ENCODE measurements around the gene TMEM260. TPM values are rescaled to one million over a fixed set of nuclear protein-coding genes. Genes with fewer than 3 reads are reported as not detected.
"Not testable (repeated sequence)": the region's sequence is repeated elsewhere in the genome, so short reads cannot be mapped to it uniquely, and the experiment has no call there.

The TMEM260 gene
- total RNA-seq, 3 donors from 2014 or later: 18.6 to 25.3 (median 20.7) TPM

- Histone ChIP-seq H3K4me3 (no peak overlapping the region), H3K4me1 (ENCODE audit: low read depth) (no peaks in the 10 kb centered on the region), H3K9me3 (no peaks in the 10 kb centered on the region), H3K36me3 (ENCODE audit: low read depth) (no peaks in the 10 kb centered on the region)
- ATAC-seq: no peak
- intact Hi-C loops (cut with DNase I, micrococcal nuclease): no loop called here
- DNase-seq: no peak
- no peak for TF ChIP-seq CTCF (IDR thresholded peaks at IDR 0.05)
Observed at GRCh38 chr14:56660677-56661389, 81.2 kb downstream of the TMEM260 start.

- DNase-seq (no peak), ATAC-seq (no peak)
- no peak for TF ChIP-seq CTCF (IDR thresholded peaks at IDR 0.05)
- no peak overlapping the region for H3K4me3 ChIP-seq
- intact Hi-C loops (cut with DNase I, micrococcal nuclease): no loop called here
- H3K9me3 ChIP-seq: no peaks in the 10 kb centered on the region
- H3K36me3 ChIP-seq (ENCODE audit: low read depth): no peaks in the 10 kb centered on the region
- no peaks in the 10 kb centered on the region for H3K4me1 ChIP-seq (ENCODE audit: low read depth)
Observed at GRCh38 chr14:56661478-56661877, 81.9 kb downstream of the TMEM260 start.

GRCh38 chr14:56664811-56665421 lies 85.3 kb downstream of the TMEM260 start:
- ATAC-seq (no peak), DNase-seq (no peak)
- Histone ChIP-seq H3K4me3 (no peak overlapping the region), H3K36me3 (ENCODE audit: low read depth) (no peaks in the 10 kb centered on the region), H3K9me3 (no peaks in the 10 kb centered on the region), H3K4me1 (ENCODE audit: low read depth) (no peaks in the 10 kb centered on the region)
- no peak for TF ChIP-seq CTCF (IDR thresholded peaks at IDR 0.05)
- intact Hi-C loops (cut with DNase I, micrococcal nuclease): no loop called here

DNA sequence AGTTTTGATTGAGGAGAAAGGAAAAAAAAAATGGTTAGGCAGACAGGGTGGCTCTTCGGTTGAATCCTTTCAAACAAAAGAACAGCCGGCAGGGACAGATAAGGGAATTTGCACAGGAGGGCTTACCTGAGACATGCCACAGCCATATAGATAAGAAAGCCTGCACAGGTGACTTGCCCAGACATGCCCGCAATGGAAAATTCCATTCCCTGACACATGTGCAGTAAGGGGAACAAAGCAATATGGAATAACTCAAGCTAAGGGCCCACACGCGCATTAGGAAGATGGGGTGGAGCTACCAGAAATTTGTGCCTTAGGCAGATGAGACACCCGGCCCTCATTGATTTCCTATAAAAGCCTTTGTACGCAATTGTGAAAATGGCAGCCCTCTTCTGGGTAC lies 86.7 kb downstream of the TMEM260 start:
- intact Hi-C loops (cut with DNase I, micrococcal nuclease): no loop called here
- Histone ChIP-seq H3K4me1 (ENCODE audit: low read depth) (no peaks in the 10 kb centered on the region), H3K36me3 (ENCODE audit: low read depth) (no peaks in the 10 kb centered on the region), H3K9me3 (no peaks in the 10 kb centered on the region), H3K4me3 (no peak overlapping the region)
- DNase-seq (peak in 1 of 3 donors; percentile 4), ATAC-seq (peak; percentile 39)
- no peak for TF ChIP-seq CTCF (IDR thresholded peaks at IDR 0.05)

- DNase-seq (no peak), ATAC-seq (no peak)
- no peak for TF ChIP-seq CTCF (IDR thresholded peaks at IDR 0.05)
- Histone ChIP-seq H3K9me3 (no peaks in the 10 kb centered on the region), H3K36me3 (ENCODE audit: low read depth) (no peaks in the 10 kb centered on the region), H3K4me1 (ENCODE audit: low read depth) (no peaks in the 10 kb centered on the region), H3K4me3 (no peak overlapping the region)
- intact Hi-C loops (cut with DNase I, micrococcal nuclease): no loop called here
Observed at GRCh38 chr14:56666716-56667115, 87.1 kb downstream of the TMEM260 start.

GRCh38 chr14:56667290-56667689 lies 87.7 kb downstream of the TMEM260 start:
- ATAC-seq; H3K36me3 ChIP-seq (ENCODE audit: low read depth); H3K4me1 ChIP-seq (ENCODE audit: low read depth); H3K9me3 ChIP-seq; intact Hi-C loops (cut with DNase I, micrococcal nuclease); DNase-seq; H3K4me3 ChIP-seq: not testable (repeated sequence)
